ENCODE results near the gene RNASEH1.
A peak's percentile ranks its signal among the peaks of the same experiment; 100 is the strongest.
"Not testable (repeated sequence)": the region's sequence is repeated elsewhere in the genome, so short reads cannot be mapped to it uniquely, and the experiment has no call there.

Gene RNASEH1

GRCh38 chr2:3576263-3576630 lies 18.1 kb upstream of the RNASEH1 start:
- H3K9ac ChIP-seq (ENCODE audit: low read length), result peak overlapping the region; percentile 99
- not testable (repeated sequence) for H3K4me1 ChIP-seq (ENCODE audit: control insufficient read depth, insufficient read depth, low read length)

GRCh38 chr2:3575534-3576262 lies 17.6 kb upstream of the RNASEH1 start:
- Histone ChIP-seq H3K9me3 (ENCODE audit: control insufficient read depth, insufficient read depth, low read depth, low read length) (no peaks in the 10 kb centered on the region), H3K27me3 (ENCODE audit: control insufficient read depth, insufficient read depth, low read length) (no peaks in the 10 kb centered on the region), H3K9ac (ENCODE audit: low read length) (peak overlapping the region; percentile 99), H3K4me1 (ENCODE audit: control insufficient read depth, insufficient read depth, low read length) (peaks cover 7% of the 10 kb centered on the region), H3K4me3 (ENCODE audit: low read depth, low read length) (peak overlapping the region; percentile 99), H3K27ac (ENCODE audit: low read depth, low read length) (peak overlapping the region; percentile 93), H3K36me3 (ENCODE audit: control insufficient read depth, insufficient read depth, low read length) (peaks cover 51% of the 10 kb centered on the region)

More at GRCh38 chr2:3576263-3576630, 18.1 kb upstream of the RNASEH1 start:
- Histone ChIP-seq H3K4me3 (ENCODE audit: low read depth, low read length) (peak overlapping the region; percentile 99), H3K36me3 (ENCODE audit: control insufficient read depth, insufficient read depth, low read length) (peaks cover 56% of the 10 kb centered on the region), H3K27ac (ENCODE audit: low read depth, low read length) (peak overlapping the region; percentile 93)
- H3K9me3 ChIP-seq (ENCODE audit: control insufficient read depth, insufficient read depth, low read depth, low read length); H3K27me3 ChIP-seq (ENCODE audit: control insufficient read depth, insufficient read depth, low read length): not testable (repeated sequence)

- Histone ChIP-seq H3K27me3 (ENCODE audit: control insufficient read depth, insufficient read depth, low read length) (no peaks in the 10 kb centered on the region), H3K4me1 (ENCODE audit: control insufficient read depth, insufficient read depth, low read length) (peaks cover 7% of the 10 kb centered on the region), H3K9ac (ENCODE audit: low read length) (no peak overlapping the region), H3K27ac (ENCODE audit: low read depth, low read length) (no peak overlapping the region), H3K36me3 (ENCODE audit: control insufficient read depth, insufficient read depth, low read length) (peaks cover 35% of the 10 kb centered on the region), H3K4me3 (ENCODE audit: low read depth, low read length) (peak overlapping the region; percentile 99; the same call in 1 of the 2 replicates), H3K9me3 (ENCODE audit: control insufficient read depth, insufficient read depth, low read depth, low read length) (no peaks in the 10 kb centered on the region)
These were observed 16.0 kb upstream of the RNASEH1 start for GRCh38 chr2:3574155-3574554.

- no peaks in the 10 kb centered on the region for H3K9me3 ChIP-seq (ENCODE audit: control insufficient read depth, insufficient read depth, low read depth, low read length)
These were observed 14.5 kb upstream of the RNASEH1 start for GRCh38 chr2:3572620-3573019.

GRCh38 chr2:3571284-3571683 lies 13.2 kb upstream of the RNASEH1 start:
- Histone ChIP-seq H3K9me3 (ENCODE audit: control insufficient read depth, insufficient read depth, low read depth, low read length) (no peaks in the 10 kb centered on the region), H3K9ac (ENCODE audit: low read length) (no peak overlapping the region), H3K4me1 (ENCODE audit: control insufficient read depth, insufficient read depth, low read length) (no peaks in the 10 kb centered on the region), H3K4me3 (ENCODE audit: low read depth, low read length) (no peak overlapping the region), H3K27me3 (ENCODE audit: control insufficient read depth, insufficient read depth, low read length) (no peaks in the 10 kb centered on the region), H3K36me3 (ENCODE audit: control insufficient read depth, insufficient read depth, low read length) (peaks cover 7% of the 10 kb centered on the region), H3K27ac (ENCODE audit: low read depth, low read length) (no peak overlapping the region)

More at GRCh38 chr2:3572620-3573019, 14.5 kb upstream of the RNASEH1 start:
- Histone ChIP-seq H3K27me3 (ENCODE audit: control insufficient read depth, insufficient read depth, low read length) (no peaks in the 10 kb centered on the region), H3K27ac (ENCODE audit: low read depth, low read length) (no peak overlapping the region), H3K36me3 (ENCODE audit: control insufficient read depth, insufficient read depth, low read length) (peaks cover 20% of the 10 kb centered on the region), H3K9ac (ENCODE audit: low read length) (no peak overlapping the region), H3K4me1 (ENCODE audit: control insufficient read depth, insufficient read depth, low read length) (peaks cover 4% of the 10 kb centered on the region), H3K4me3 (ENCODE audit: low read depth, low read length) (no peak overlapping the region)

- H3K27ac ChIP-seq (ENCODE audit: low read depth, low read length); H3K4me3 ChIP-seq (ENCODE audit: low read depth, low read length); H3K9me3 ChIP-seq (ENCODE audit: control insufficient read depth, insufficient read depth, low read depth, low read length); H3K36me3 ChIP-seq (ENCODE audit: control insufficient read depth, insufficient read depth, low read length); H3K4me1 ChIP-seq (ENCODE audit: control insufficient read depth, insufficient read depth, low read length); H3K9ac ChIP-seq (ENCODE audit: low read length); H3K27me3 ChIP-seq (ENCODE audit: control insufficient read depth, insufficient read depth, low read length): not testable (repeated sequence)
These were observed 11.5 kb upstream of the RNASEH1 start for GRCh38 chr2:3569656-3570055.

GRCh38 chr2:3566806-3567205 lies 8.7 kb upstream of the RNASEH1 start:
- Histone ChIP-seq H3K4me3 (ENCODE audit: low read depth, low read length) (no peak overlapping the region), H3K27ac (ENCODE audit: low read depth, low read length) (no peak overlapping the region), H3K27me3 (ENCODE audit: control insufficient read depth, insufficient read depth, low read length) (no peaks in the 10 kb centered on the region), H3K36me3 (ENCODE audit: control insufficient read depth, insufficient read depth, low read length) (peaks cover 2% of the 10 kb centered on the region; the same call in 1 of the 2 replicates), H3K4me1 (ENCODE audit: control insufficient read depth, insufficient read depth, low read length) (0 out of 2 replicates have a peak, but pooled peaks cover 2% of the 10 kb centered on the region), H3K9me3 (ENCODE audit: control insufficient read depth, insufficient read depth, low read depth, low read length) (no peaks in the 10 kb centered on the region), H3K9ac (ENCODE audit: low read length) (no peak overlapping the region)

GRCh38 chr2:3565117-3565516 lies 7.0 kb upstream of the RNASEH1 start:
- no peaks in the 10 kb centered on the region for H3K27me3 ChIP-seq (ENCODE audit: control insufficient read depth, insufficient read depth, low read length)
- 0 out of 2 replicates have a peak, but pooled peaks cover 2% of the 10 kb centered on the region for H3K4me1 ChIP-seq (ENCODE audit: control insufficient read depth, insufficient read depth, low read length)
- peaks cover 12% of the 10 kb centered on the region; the same call in 1 of the 2 replicates for H3K36me3 ChIP-seq (ENCODE audit: control insufficient read depth, insufficient read depth, low read length)
- H3K9me3 ChIP-seq (ENCODE audit: control insufficient read depth, insufficient read depth, low read depth, low read length), result no peaks in the 10 kb centered on the region
- H3K27ac ChIP-seq (ENCODE audit: low read depth, low read length), result no peak overlapping the region
- no peak overlapping the region for H3K9ac ChIP-seq (ENCODE audit: low read length)
- H3K4me3 ChIP-seq (ENCODE audit: low read depth, low read length), result no peak overlapping the region

GRCh38 chr2:3563521-3563976 lies 5.4 kb upstream of the RNASEH1 start:
- H3K27me3 ChIP-seq (ENCODE audit: control insufficient read depth, insufficient read depth, low read length), result no peaks in the 10 kb centered on the region
- no peak overlapping the region for H3K4me3 ChIP-seq (ENCODE audit: low read depth, low read length)
- H3K36me3 ChIP-seq (ENCODE audit: control insufficient read depth, insufficient read depth, low read length), result peaks cover 14% of the 10 kb centered on the region; the same call in 1 of the 2 replicates
- no peak overlapping the region for H3K27ac ChIP-seq (ENCODE audit: low read depth, low read length)
- H3K9me3 ChIP-seq (ENCODE audit: control insufficient read depth, insufficient read depth, low read depth, low read length), result no peaks in the 10 kb centered on the region
- H3K9ac ChIP-seq (ENCODE audit: low read length), result no peak overlapping the region
- H3K4me1 ChIP-seq (ENCODE audit: control insufficient read depth, insufficient read depth, low read length), result peaks cover 5% of the 10 kb centered on the region; the same call in 1 of the 2 replicates

GRCh38 chr2:3557639-3558204 lies 411 bp downstream of the RNASEH1 start:
- Histone ChIP-seq H3K27me3 (ENCODE audit: control insufficient read depth, insufficient read depth, low read length) (no peaks in the 10 kb centered on the region), H3K4me1 (ENCODE audit: control insufficient read depth, insufficient read depth, low read length) (peaks cover 3% of the 10 kb centered on the region; the same call in 1 of the 2 replicates), H3K27ac (ENCODE audit: low read depth, low read length) (peak overlapping the region; percentile 98), H3K9me3 (ENCODE audit: control insufficient read depth, insufficient read depth, low read depth, low read length) (no peaks in the 10 kb centered on the region), H3K4me3 (ENCODE audit: low read depth, low read length) (peak overlapping the region; percentile 75), H3K9ac (ENCODE audit: low read length) (peak overlapping the region; percentile 97), H3K36me3 (ENCODE audit: control insufficient read depth, insufficient read depth, low read length) (peaks cover 53% of the 10 kb centered on the region)

- Histone ChIP-seq H3K9me3 (ENCODE audit: control insufficient read depth, insufficient read depth, low read depth, low read length) (no peaks in the 10 kb centered on the region), H3K27ac (ENCODE audit: low read depth, low read length) (no peak overlapping the region), H3K27me3 (ENCODE audit: control insufficient read depth, insufficient read depth, low read length) (no peaks in the 10 kb centered on the region), H3K9ac (ENCODE audit: low read length) (no peak overlapping the region), H3K4me1 (ENCODE audit: control insufficient read depth, insufficient read depth, low read length) (no peaks in the 10 kb centered on the region), H3K4me3 (ENCODE audit: low read depth, low read length) (no peak overlapping the region), H3K36me3 (ENCODE audit: control insufficient read depth, insufficient read depth, low read length) (peaks cover 74% of the 10 kb centered on the region)
These were observed 4.2 kb downstream of the RNASEH1 start for GRCh38 chr2:3553946-3554345.

Data from HUES6 (cell line).